Measurements from ENCODE around the gene AK4.

AK4 gene

GRCh38 chr1:65159801-65160523, 12.0 kb downstream of the AK4 start:
- TF ChIP-seq TAF1 (IDR thresholded peaks at IDR 0.05; ENCODE audit: borderline replicate concordance, insufficient read depth, low read length) (no peak), FOXP2 (optimal IDR thresholded peaks at IDR 0.05; ENCODE audit: borderline replicate concordance, extremely low read depth, extremely low read length, insufficient read depth) (no peak), REST (IDR thresholded peaks at IDR 0.05; ENCODE audit: insufficient read depth in 1 of 2, low read depth in 2 of 2, low read length in 2 of 2) (no peak), POLR2AphosphoS5 (IDR thresholded peaks at IDR 0.05; ENCODE audit: low read depth, low read length) (no peak), SIN3A (IDR thresholded peaks at IDR 0.05; ENCODE audit: borderline replicate concordance, insufficient read depth, low read length) (no peak)

- TF ChIP-seq REST (IDR thresholded peaks at IDR 0.05; ENCODE audit: insufficient read depth in 1 of 2, low read depth in 2 of 2, low read length in 2 of 2) (no peak), POLR2AphosphoS5 (IDR thresholded peaks at IDR 0.05; ENCODE audit: low read depth, low read length) (no peak), FOXP2 (optimal IDR thresholded peaks at IDR 0.05; ENCODE audit: borderline replicate concordance, extremely low read depth, extremely low read length, insufficient read depth) (no peak), TAF1 (IDR thresholded peaks at IDR 0.05; ENCODE audit: borderline replicate concordance, insufficient read depth, low read length) (no peak), SIN3A (IDR thresholded peaks at IDR 0.05; ENCODE audit: borderline replicate concordance, insufficient read depth, low read length) (no peak)
These were observed 15.3 kb downstream of the AK4 start for GRCh38 chr1:65163201-65163805.

DNA sequence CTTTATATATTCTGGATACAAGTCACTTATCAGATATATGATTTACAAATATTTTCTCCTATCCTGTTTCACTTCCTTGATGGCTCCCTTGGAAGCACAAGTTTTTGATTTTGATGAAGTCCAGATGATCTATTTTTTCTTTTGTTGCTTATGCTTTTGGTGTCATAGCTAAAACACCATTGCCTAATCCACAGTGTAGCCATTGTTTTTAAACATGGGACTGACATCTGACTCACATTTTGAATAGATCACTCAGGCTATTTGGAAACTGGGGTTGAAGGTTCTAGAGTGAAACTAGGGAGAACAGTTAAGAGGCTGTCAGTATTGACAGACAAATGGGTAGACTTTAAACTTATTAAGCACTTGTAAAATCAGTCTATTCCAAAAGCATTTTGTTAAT, 16.6 kb downstream of the AK4 start:
- no peak for TF ChIP-seq FOXP2 (optimal IDR thresholded peaks at IDR 0.05; ENCODE audit: borderline replicate concordance, extremely low read depth, extremely low read length, insufficient read depth)
- no peak for TF ChIP-seq POLR2AphosphoS5 (IDR thresholded peaks at IDR 0.05; ENCODE audit: low read depth, low read length)
- TF ChIP-seq SIN3A (IDR thresholded peaks at IDR 0.05; ENCODE audit: borderline replicate concordance, insufficient read depth, low read length), result no peak
- TF ChIP-seq TAF1 (IDR thresholded peaks at IDR 0.05; ENCODE audit: borderline replicate concordance, insufficient read depth, low read length), result no peak
- TF ChIP-seq REST (IDR thresholded peaks at IDR 0.05; ENCODE audit: insufficient read depth in 1 of 2, low read depth in 2 of 2, low read length in 2 of 2), result no peak

- TF ChIP-seq TAF1 (IDR thresholded peaks at IDR 0.05; ENCODE audit: borderline replicate concordance, insufficient read depth, low read length), result no peak
- no peak for TF ChIP-seq FOXP2 (optimal IDR thresholded peaks at IDR 0.05; ENCODE audit: borderline replicate concordance, extremely low read depth, extremely low read length, insufficient read depth)
- TF ChIP-seq SIN3A (IDR thresholded peaks at IDR 0.05; ENCODE audit: borderline replicate concordance, insufficient read depth, low read length), result no peak
- TF ChIP-seq POLR2AphosphoS5 (IDR thresholded peaks at IDR 0.05; ENCODE audit: low read depth, low read length), result no peak
- no peak for TF ChIP-seq REST (IDR thresholded peaks at IDR 0.05; ENCODE audit: insufficient read depth in 1 of 2, low read depth in 2 of 2, low read length in 2 of 2)
These were observed 17.4 kb downstream of the AK4 start for GRCh38 chr1:65165269-65165993.

Measured in PFSK-1 (cell line).